Endometrial microvascular endothelial cells (primary cell): ENCODE results near the gene ANKRD24. TPM values are rescaled to one million over a fixed set of nuclear protein-coding genes. Genes with fewer than 3 reads are reported as not detected.
"Not testable (repeated sequence)": the region's sequence is repeated elsewhere in the genome, so short reads cannot be mapped to it uniquely, and the experiment has no call there.

ENCODE experiments used
- in situ Hi-C: cut with HindIII; loops from 2 replicates; pipeline ENCODE4 v1.10.0; 2017; ENCODE audit warnings: low sequenced_read_pairs, low pct_unique_long_range_greater_than_20kb; ENCODE audit errors: inconsistent ontology term
- total RNA-seq: library from RNA; depleted of rRNA; stranded (reverse); fragments of >200 nt; gene quantifications from one replicate; pipeline ENCODE4 v1.2.3, GENCODE V29; 2015; ENCODE audit errors: inconsistent ontology term

The ANKRD24 gene
- total RNA-seq, 1 donor from 2014 or later: not detected

DNA sequence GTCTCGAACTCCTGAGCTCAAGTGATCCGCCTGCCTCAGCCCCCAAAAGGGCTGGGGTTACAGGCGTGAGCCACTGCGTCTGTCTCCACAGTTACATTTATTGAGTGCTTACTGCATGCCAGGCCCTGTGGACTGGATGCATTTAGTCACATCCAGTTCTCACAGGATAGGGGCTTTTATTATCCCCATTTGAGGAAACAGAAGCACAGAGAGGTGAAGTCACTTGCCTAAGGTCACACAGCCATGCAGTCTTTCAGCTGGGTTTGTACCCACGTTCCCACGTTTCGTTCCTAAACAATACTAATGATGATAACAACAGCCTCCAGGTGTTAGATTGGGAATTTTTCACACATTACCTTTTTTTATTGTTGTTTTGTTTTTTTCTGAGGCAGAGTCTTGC, 37.7 kb downstream of the ANKRD24 start:
- in situ Hi-C loops: no loop called here

DNA sequence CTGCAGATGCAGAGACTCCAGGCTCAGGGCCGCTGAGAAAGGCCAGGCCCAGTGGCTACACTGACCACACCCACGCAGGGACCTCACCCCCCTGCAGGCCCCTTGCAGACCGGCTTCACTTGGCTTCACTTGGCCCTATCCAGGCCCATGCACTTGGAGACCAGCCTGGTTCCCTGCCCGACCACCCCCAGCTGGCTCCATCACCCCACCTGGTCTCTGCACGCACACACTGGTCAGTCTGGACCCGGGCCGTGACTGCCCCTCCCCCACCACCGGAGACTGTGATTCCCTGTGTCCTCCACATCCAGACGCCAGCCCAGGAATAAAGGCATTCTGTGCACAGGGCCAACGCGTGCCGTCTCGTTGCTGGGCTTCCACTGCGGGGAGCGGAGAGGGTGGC, 42.0 kb downstream of the ANKRD24 start:
- in situ Hi-C loops: no loop called here

DNA sequence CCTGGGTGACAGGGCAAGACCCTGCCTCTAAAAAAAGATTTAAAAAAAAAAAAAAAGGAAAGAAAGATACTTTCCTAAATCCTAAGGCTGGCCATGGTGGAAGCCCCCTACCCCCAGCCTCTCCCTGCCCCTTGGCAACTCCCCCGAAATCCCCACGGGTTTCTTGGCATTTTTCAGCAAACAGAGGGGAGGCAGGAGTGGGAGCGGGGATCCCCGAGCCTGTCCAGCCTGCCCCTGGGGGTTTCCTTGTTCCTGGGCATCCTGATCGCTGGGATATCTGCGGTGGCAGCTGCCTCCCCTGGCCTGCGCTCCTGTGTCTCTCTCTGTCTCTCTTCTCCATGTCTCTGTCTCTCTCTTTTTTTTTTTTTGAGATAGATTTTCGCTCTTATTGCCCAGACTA, 43.4 kb downstream of the ANKRD24 start:
- in situ Hi-C loops: no loop called here

GRCh38 chr19:4227771-4228170, 45.3 kb downstream of the ANKRD24 start:
- in situ Hi-C loops: no loop called here

GRCh38 chr19:4228765-4229178, 46.3 kb downstream of the ANKRD24 start:
- in situ Hi-C loops: no loop called here

DNA sequence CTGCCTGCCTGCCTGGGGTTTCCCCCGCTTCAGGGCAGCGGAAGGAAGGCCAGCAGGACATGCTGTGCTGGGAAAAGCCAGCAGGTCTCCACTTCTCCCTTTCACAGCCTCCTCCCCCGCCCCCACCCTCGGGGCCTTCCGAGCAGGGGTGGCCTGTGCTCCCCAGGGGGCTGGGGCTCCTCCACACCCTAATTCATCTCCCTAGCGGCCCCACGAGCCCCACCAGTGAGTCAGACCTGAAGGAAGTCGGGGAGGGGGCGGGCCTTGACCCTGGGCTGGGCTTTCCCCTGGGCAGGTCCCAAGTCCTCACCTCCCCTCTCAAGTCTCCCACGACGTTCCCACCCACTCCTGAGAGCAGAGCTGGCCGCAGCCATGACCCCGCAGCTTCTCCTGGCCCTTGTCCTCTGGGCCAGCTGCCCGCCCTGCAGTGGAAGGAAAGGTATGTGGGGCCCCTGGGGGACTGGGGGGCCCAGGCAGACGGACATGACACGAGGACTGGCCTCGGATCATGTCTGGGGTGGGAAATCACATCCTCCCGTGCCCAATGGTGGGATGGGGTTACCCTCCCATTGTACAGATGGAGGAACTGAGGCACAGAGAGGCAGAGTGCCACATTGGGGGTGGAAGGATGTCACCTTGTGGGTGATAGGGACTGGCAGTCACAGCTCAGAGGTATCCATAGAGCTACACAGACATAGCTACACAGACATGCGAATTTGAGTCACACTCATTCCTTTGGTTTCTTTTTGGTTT, 46.9 kb downstream of the ANKRD24 start, which contains the start of gene EBI3:
Gene EBI3 (plus strand): TSS at position 345 of the 753 bp plus-strand sequence. CDS start 28 bp downstream, at position 373.
- in situ Hi-C loops: no loop called here

GRCh38 chr19:4230237-4230636, 47.7 kb downstream of the ANKRD24 start:
- in situ Hi-C loops: not testable (repeated sequence)

- in situ Hi-C loops: not testable (repeated sequence)
Measured at GRCh38 chr19:4231521-4231920, 49.0 kb downstream of the ANKRD24 start.

GRCh38 chr19:4232139-4232538, 49.6 kb downstream of the ANKRD24 start:
- in situ Hi-C loops: not testable (repeated sequence)

DNA sequence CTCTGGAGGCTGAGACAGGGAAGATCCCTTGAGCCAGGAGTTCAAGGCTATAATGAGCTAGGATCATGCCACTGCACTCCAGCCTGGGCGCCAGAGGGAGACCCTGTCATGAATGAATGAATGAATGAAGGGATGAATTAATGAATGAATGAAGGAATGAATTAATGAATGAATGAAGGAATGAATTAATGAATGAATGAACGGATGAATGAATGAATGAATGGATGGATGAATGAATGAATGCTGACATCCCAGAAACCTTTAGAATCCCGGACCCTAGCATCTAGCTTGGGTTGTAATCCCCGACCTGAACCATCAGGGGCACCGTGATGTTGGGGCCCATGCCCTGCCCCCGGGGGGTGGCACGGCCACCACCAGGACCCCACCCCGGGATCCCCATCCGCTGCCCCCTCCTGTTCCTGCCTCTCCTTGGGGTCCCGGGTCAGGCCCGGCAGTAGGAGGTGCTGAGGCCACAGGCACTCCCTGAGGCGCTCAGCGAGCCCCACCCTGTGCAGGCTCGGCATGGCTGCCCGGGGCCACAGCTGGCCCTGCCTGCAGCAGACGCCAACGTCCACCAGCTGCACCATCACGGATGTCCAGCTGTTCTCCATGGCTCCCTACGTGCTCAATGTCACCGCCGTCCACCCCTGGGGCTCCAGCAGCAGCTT, 50.3 kb downstream of the ANKRD24 start:
- in situ Hi-C loops: no loop called here

DNA sequence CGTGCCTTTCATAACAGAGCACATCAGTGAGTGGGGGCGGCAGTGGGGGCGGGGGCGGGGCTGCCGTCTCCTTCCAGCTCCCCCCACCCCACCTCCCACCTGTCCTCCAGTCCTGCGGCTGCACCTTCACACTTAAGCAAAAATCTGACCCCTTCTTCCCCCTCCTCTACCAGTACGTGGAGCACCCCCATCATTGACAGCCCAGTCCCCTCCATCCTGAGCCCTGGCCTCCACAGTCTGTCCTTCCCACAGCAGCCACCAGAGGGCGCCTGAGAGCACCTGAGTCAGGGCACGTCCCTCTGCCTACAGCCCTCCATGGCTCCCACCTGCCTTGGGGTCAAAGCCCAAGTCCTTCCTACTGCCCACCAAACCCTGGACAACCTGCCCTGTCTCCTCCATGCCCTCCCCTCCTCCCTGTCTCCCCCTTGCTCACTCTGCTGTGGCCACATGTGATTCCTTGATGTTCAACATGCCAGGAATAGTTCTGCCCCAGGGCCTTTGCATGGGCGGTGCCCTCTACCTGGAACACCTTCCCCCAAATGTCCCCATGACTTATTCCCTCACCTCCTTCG, 50.9 kb downstream of the ANKRD24 start:
- in situ Hi-C loops: no loop called here

GRCh38 chr19:4234142-4234861, 51.8 kb downstream of the ANKRD24 start:
- in situ Hi-C loops: no loop called here

DNA sequence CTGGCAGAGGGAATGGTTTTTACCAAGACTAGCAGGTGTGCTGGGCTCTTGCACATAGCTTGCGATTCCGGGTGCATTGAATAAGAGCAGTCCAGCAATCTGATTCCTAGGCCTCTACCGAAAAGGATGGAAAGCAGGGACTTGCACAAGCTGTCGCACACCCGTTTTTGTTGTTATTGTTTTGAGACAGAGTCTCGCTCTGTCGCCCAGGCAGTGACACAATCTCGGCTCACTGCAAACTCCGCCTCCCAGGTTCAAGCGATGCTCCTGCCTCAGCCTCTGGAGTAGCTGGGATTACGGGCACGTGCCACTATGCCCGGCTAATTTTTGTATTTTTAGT, 52.3 kb downstream of the ANKRD24 start:
- in situ Hi-C loops: no loop called here

DNA sequence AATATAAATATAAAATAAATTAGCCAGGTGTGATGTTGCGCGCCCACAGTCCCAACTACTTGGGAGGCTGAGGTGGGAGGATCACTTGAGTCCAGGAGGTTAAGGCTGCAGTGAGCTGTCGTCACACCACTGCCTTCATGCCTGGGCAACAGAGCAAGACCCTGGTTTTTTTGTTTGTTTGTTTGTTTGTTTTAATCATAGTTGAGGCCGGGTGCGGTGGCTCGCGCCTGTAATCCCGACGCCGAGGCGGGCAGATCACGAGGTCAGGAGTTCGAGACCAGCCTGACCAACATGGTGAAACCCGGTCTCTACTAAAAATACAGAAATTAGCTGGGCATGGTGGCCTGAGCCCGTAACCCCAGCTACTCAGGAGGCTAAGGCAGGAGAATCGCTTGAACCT, 55.0 kb downstream of the ANKRD24 start:
- in situ Hi-C loops: not testable (repeated sequence)

- in situ Hi-C loops: no loop called here
Measured at GRCh38 chr19:4238831-4239230, 56.3 kb downstream of the ANKRD24 start.

- in situ Hi-C loops: no loop called here
Measured at GRCh38 chr19:4241824-4242430, 59.4 kb downstream of the ANKRD24 start.

DNA sequence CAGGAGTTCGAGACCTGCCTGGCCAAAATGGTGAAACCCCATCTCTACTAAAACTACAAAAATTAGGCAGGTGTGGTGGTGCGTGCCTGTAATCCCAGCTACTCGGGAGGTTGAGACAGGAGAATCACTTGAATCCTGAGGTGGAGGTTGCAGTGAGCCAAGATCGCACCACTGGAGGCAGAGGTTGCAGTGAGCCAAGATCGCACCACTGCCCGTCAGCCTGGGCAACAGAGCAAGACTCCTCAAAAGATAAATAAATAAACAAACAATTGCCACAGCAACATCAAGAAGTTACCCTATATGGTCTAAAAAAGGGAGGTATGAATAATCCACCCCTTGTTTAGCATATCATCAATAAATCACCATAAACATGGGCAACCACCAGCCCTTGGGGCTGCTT, 63.4 kb downstream of the ANKRD24 start:
- in situ Hi-C loops: not testable (repeated sequence)

DNA sequence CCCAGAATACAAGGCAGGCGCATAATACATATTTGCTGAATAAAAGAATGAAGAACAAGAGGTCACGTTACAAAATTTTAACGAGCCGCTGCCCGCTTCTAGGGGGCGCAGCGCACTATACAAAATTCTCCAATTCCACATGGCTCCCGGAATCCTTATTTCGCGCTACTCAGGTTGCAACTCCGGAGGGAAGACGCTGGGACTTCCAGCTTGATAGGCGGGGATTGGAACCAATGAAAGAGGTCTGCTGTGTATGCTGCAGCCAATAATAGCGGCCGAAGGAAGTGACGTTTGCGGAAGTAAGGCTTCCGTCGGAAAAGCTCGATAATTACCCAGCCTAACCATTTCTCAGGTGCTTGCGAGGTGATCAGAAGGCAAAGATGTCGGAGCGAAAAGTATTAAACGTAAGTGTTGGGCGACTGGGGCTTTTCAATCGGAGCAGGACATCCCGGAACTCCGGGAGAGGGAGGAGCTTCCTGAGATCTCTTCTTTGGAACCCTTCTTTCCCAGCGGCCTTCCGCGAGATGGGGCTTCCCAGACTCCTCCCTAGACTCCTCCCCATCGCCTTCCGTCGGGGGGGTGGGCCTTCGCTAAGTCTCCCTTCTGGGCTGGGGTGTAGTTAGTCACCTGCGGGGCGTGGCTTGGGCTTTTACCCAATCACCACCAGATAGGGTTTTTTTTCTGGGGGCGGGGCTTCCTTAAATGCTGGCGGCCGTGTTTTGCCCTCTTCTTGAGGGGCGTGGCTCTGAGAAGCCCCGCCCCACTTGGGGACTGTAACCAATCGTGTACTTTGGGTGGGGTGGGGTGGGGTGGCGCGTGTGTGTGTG, 64.5 kb downstream of the ANKRD24 start, which contains the start of gene YJU2:
Gene YJU2 (plus strand): TSS at position 314 of the 827 bp plus-strand sequence. CDS start 67 bp downstream, at position 381.
- in situ Hi-C loops: no loop called here
